Measurements from ENCODE around the gene PRPF39.

The PRPF39 gene

GRCh38 chr14:45082420-45082819, 1.5 kb upstream of the PRPF39 start:
- no peak for DNase-seq

- no peak for DNase-seq
These were observed 320 bp upstream of the PRPF39 start for GRCh38 chr14:45083617-45083975.

- no peak for DNase-seq
These were observed 1.0 kb downstream of the PRPF39 start for GRCh38 chr14:45084946-45085346.

- DNase-seq, result no peak
These were observed 5.9 kb downstream of the PRPF39 start for GRCh38 chr14:45089813-45090212.

GRCh38 chr14:45091710-45092109, 7.8 kb downstream of the PRPF39 start:
- DNase-seq, result no peak

- DNase-seq, result no peak
These were observed 10.4 kb downstream of the PRPF39 start for GRCh38 chr14:45094275-45094674.

- no peak for DNase-seq
These were observed 11.2 kb downstream of the PRPF39 start for GRCh38 chr14:45095143-45095542.

- DNase-seq, result no peak
These were observed 12.3 kb downstream of the PRPF39 start for GRCh38 chr14:45096218-45096617.

GRCh38 chr14:45103806-45104205, 19.9 kb downstream of the PRPF39 start:
- no peak for DNase-seq

GRCh38 chr14:45104561-45104960, 20.6 kb downstream of the PRPF39 start:
- DNase-seq, result no peak

- DNase-seq, result no peak
These were observed 29.2 kb downstream of the PRPF39 start for GRCh38 chr14:45112896-45113781.

- DNase-seq, result no peak
These were observed 30.4 kb downstream of the PRPF39 start for GRCh38 chr14:45114327-45114726.

- no peak for DNase-seq
These were observed 34.7 kb downstream of the PRPF39 start for GRCh38 chr14:45118594-45118993.

- no peak for DNase-seq
These were observed 36.2 kb downstream of the PRPF39 start for GRCh38 chr14:45120096-45120495.

- no peak for DNase-seq
These were observed 39.4 kb downstream of the PRPF39 start for GRCh38 chr14:45123271-45123670.

GRCh38 chr14:45125754-45126153, 41.8 kb downstream of the PRPF39 start:
- DNase-seq, result no peak

- no peak for DNase-seq
These were observed 45.2 kb downstream of the PRPF39 start for GRCh38 chr14:45128963-45129629.

- DNase-seq, result no peak
These were observed 49.8 kb downstream of the PRPF39 start for GRCh38 chr14:45133683-45134050.

- DNase-seq, result peak; percentile 85
These were observed 50.4 kb downstream of the PRPF39 start, which contains the start of gene FKBP3 for GRCh38 chr14:45134051-45134958. Gene FKBP3, minus strand, starts transcription at chr14:45134481. Its CDS starts 25 bp downstream, at chr14:45134456.

GRCh38 chr14:45135156-45135555, 51.2 kb downstream of the PRPF39 start:
- no peak for DNase-seq

- DNase-seq, result peak; percentile 73
These were observed 51.9 kb downstream of the PRPF39 start, which contains the start of gene FANCM for GRCh38 chr14:45135659-45136395. Gene FANCM, plus strand, starts transcription at chr14:45135930. Its CDS starts 102 bp downstream, at chr14:45136032.

- no peak for DNase-seq
These were observed 52.5 kb downstream of the PRPF39 start for GRCh38 chr14:45136399-45136798.

All from activated CD4-positive, CD25-positive, alpha-beta regulatory T cell treated with anti-CD3 and anti-CD28 coated beads, Interleukin-2, amount 50 U/mL, for 72 hours (primary cell).